Measurements from ENCODE around the gene TBRG1.

The TBRG1 gene

GRCh38 chr11:124581817-124582216, 40.8 kb upstream of the TBRG1 start:
- Histone ChIP-seq H3K4me3 (ENCODE audit: low read depth, low read length, poor library complexity, severe bottlenecking) (no peak overlapping the region), H3K4me2 (ENCODE audit: low read length) (no peak overlapping the region), H3K9me2 (ENCODE audit: low read depth, low read length) (no peaks in the 10 kb centered on the region), H3K9ac (ENCODE audit: low read length) (no peak overlapping the region), H4K20me1 (ENCODE audit: insufficient read depth, low read length) (no peaks in the 10 kb centered on the region), H3K79me2 (ENCODE audit: insufficient read depth, low read length) (no peaks in the 10 kb centered on the region), H3K27ac (ENCODE audit: low read depth, low read length, poor library complexity, severe bottlenecking) (no peak overlapping the region), H3F3A (ENCODE audit: insufficient read depth, low read length) (no peaks in the 10 kb centered on the region), H3K36me3 (ENCODE audit: insufficient read depth, low read length) (no peaks in the 10 kb centered on the region), H3K9me3 (ENCODE audit: low read length) (no peaks in the 10 kb centered on the region), H3K27me3 (ENCODE audit: insufficient read depth, low read length) (no peaks in the 10 kb centered on the region), H2AFZ (ENCODE audit: low read length) (no peak overlapping the region), H3K4me1 (ENCODE audit: insufficient read depth, low read length, severe bottlenecking) (no peaks in the 10 kb centered on the region)
- no peak for TF ChIP-seq EZH2 (IDR thresholded peaks at IDR 0.05; ENCODE audit: borderline replicate concordance, low read length)
- TF ChIP-seq CTCF (IDR thresholded peaks at IDR 0.05; ENCODE audit: low read length) = no peak

- Histone ChIP-seq H3K27ac (ENCODE audit: low read depth, low read length, poor library complexity, severe bottlenecking) (no peak overlapping the region), H3K9me2 (ENCODE audit: low read depth, low read length) (no peaks in the 10 kb centered on the region), H4K20me1 (ENCODE audit: insufficient read depth, low read length) (no peaks in the 10 kb centered on the region), H3K9me3 (ENCODE audit: low read length) (no peaks in the 10 kb centered on the region), H3K9ac (ENCODE audit: low read length) (no peak overlapping the region), H3K4me1 (ENCODE audit: insufficient read depth, low read length, severe bottlenecking) (no peaks in the 10 kb centered on the region), H3K4me2 (ENCODE audit: low read length) (no peak overlapping the region), H3K27me3 (ENCODE audit: insufficient read depth, low read length) (no peaks in the 10 kb centered on the region), H2AFZ (ENCODE audit: low read length) (no peak overlapping the region), H3K36me3 (ENCODE audit: insufficient read depth, low read length) (no peaks in the 10 kb centered on the region), H3K4me3 (ENCODE audit: low read depth, low read length, poor library complexity, severe bottlenecking) (no peak overlapping the region), H3F3A (ENCODE audit: insufficient read depth, low read length) (no peaks in the 10 kb centered on the region), H3K79me2 (ENCODE audit: insufficient read depth, low read length) (no peaks in the 10 kb centered on the region)
- TF ChIP-seq EZH2 (IDR thresholded peaks at IDR 0.05; ENCODE audit: borderline replicate concordance, low read length) (no peak), CTCF (IDR thresholded peaks at IDR 0.05; ENCODE audit: low read length) (no peak)
Observed at GRCh38 chr11:124582565-124582964, 40.1 kb upstream of the TBRG1 start.

- Histone ChIP-seq H4K20me1 (ENCODE audit: insufficient read depth, low read length) (no peaks in the 10 kb centered on the region), H3K4me3 (ENCODE audit: low read depth, low read length, poor library complexity, severe bottlenecking) (no peak overlapping the region), H3K4me1 (ENCODE audit: insufficient read depth, low read length, severe bottlenecking) (no peaks in the 10 kb centered on the region), H2AFZ (ENCODE audit: low read length) (no peak overlapping the region), H3K9me2 (ENCODE audit: low read depth, low read length) (no peaks in the 10 kb centered on the region), H3K36me3 (ENCODE audit: insufficient read depth, low read length) (no peaks in the 10 kb centered on the region), H3F3A (ENCODE audit: insufficient read depth, low read length) (no peaks in the 10 kb centered on the region), H3K79me2 (ENCODE audit: insufficient read depth, low read length) (no peaks in the 10 kb centered on the region), H3K27me3 (ENCODE audit: insufficient read depth, low read length) (no peaks in the 10 kb centered on the region), H3K9me3 (ENCODE audit: low read length) (no peaks in the 10 kb centered on the region), H3K9ac (ENCODE audit: low read length) (no peak overlapping the region), H3K4me2 (ENCODE audit: low read length) (no peak overlapping the region), H3K27ac (ENCODE audit: low read depth, low read length, poor library complexity, severe bottlenecking) (no peak overlapping the region)
- TF ChIP-seq EZH2 (IDR thresholded peaks at IDR 0.05; ENCODE audit: borderline replicate concordance, low read length) (no peak), CTCF (IDR thresholded peaks at IDR 0.05; ENCODE audit: low read length) (no peak)
Observed at GRCh38 chr11:124583781-124584180, 38.9 kb upstream of the TBRG1 start.
